WTC11 (cell line): ENCODE data around the gene CD300LG.

Experiments
- NR3C1 ChIP-seq: sonication (generic); formaldehyde crosslinking; conservative IDR thresholded peaks from 2 replicates; pipeline ENCODE4 v1.8.1; 2023; ENCODE audit warnings: low read depth, mild to moderate bottlenecking, missing genetic modification reagents
- SP1 ChIP-seq: sonication (generic); formaldehyde crosslinking; conservative IDR thresholded peaks from 2 replicates; pipeline ENCODE4 v1.8.1; 2022; ENCODE audit warnings: missing genetic modification reagents
- TF ChIP-seq, protein P1 (sequence below): sonication (generic); formaldehyde crosslinking; IDR thresholded peaks from 2 replicates; pipeline ENCODE4 v1.8.1; 2022; ENCODE audit warnings: low read depth, missing genetic modification reagents, borderline replicate concordance
- TF ChIP-seq, protein P2 (sequence below): fragments of 200-600 bp; IDR thresholded peaks from 2 replicates; pipeline ENCODE4 v1.8.0; 2022; ENCODE audit warnings: antibody characterized with exemption
- TF ChIP-seq, protein P3 (sequence below): sonication (generic); formaldehyde crosslinking; conservative IDR thresholded peaks from 2 replicates; pipeline ENCODE4 v1.8.1; 2022; ENCODE audit warnings: mild to moderate bottlenecking, missing genetic modification reagents

DNA sequence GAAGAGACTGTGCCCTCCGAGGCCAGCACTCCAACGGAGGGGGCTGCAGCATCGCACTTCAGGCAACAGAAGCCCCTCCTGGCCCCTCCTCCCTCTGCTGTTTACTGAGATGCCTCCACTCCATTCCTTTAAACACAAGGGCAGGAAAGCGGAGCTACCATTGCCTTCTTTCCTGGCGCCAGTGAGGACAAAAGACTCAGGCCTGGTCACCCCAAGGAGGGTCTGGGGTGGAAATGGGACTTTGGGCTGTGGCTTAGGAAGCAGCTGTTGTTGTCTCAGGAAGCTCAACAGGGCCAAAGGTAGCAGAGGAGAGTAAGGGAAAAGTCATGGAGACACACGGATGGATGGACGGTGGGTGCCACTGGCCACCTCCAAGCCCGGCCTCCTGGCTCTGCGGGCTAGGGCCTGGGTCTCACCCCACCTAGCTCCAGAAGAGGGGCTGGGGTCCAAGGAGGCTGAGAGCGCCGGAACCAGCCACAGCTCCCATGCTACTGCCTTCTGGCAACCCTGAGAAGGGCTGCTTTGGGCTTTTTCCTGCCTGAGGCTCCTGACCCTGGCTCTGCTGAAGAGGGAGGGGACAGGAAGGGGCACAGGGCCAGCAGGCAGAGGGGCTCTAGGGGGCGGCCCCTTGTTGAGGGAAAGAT lies 11.1 kb downstream of the CD300LG start:
- TF ChIP-seq, protein P1, sequence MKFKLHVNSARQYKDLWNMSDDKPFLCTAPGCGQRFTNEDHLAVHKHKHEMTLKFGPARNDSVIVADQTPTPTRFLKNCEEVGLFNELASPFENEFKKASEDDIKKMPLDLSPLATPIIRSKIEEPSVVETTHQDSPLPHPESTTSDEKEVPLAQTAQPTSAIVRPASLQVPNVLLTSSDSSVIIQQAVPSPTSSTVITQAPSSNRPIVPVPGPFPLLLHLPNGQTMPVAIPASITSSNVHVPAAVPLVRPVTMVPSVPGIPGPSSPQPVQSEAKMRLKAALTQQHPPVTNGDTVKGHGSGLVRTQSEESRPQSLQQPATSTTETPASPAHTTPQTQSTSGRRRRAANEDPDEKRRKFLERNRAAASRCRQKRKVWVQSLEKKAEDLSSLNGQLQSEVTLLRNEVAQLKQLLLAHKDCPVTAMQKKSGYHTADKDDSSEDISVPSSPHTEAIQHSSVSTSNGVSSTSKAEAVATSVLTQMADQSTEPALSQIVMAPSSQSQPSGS (CRISPR knock-in tag), result no peak
- TF ChIP-seq, protein P2, sequence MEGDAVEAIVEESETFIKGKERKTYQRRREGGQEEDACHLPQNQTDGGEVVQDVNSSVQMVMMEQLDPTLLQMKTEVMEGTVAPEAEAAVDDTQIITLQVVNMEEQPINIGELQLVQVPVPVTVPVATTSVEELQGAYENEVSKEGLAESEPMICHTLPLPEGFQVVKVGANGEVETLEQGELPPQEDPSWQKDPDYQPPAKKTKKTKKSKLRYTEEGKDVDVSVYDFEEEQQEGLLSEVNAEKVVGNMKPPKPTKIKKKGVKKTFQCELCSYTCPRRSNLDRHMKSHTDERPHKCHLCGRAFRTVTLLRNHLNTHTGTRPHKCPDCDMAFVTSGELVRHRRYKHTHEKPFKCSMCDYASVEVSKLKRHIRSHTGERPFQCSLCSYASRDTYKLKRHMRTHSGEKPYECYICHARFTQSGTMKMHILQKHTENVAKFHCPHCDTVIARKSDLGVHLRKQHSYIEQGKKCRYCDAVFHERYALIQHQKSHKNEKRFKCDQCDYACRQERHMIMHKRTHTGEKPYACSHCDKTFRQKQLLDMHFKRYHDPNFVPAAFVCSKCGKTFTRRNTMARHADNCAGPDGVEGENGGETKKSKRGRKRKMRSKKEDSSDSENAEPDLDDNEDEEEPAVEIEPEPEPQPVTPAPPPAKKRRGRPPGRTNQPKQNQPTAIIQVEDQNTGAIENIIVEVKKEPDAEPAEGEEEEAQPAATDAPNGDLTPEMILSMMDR, result no peak
- TF ChIP-seq SP1 (CRISPR knock-in tag), result no peak
- TF ChIP-seq, protein P3, sequence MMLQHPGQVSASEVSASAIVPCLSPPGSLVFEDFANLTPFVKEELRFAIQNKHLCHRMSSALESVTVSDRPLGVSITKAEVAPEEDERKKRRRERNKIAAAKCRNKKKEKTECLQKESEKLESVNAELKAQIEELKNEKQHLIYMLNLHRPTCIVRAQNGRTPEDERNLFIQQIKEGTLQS, result no peak
- no peak for TF ChIP-seq NR3C1
